SH-SY5Y (cell line): Measurements from ENCODE around the gene SATB1.

Source experiments
- GATA2 ChIP-seq: IDR thresholded peaks from 2 replicates; pipeline ENCODE4 v1.6.1; 2011; ENCODE audit warnings: mild to moderate bottlenecking, low read depth, low read length
- GATA3 ChIP-seq: IDR thresholded peaks from 2 replicates; pipeline ENCODE4 v1.6.1; 2011; ENCODE audit warnings: low read depth, mild to moderate bottlenecking, low read length, moderate library complexity

DNA sequence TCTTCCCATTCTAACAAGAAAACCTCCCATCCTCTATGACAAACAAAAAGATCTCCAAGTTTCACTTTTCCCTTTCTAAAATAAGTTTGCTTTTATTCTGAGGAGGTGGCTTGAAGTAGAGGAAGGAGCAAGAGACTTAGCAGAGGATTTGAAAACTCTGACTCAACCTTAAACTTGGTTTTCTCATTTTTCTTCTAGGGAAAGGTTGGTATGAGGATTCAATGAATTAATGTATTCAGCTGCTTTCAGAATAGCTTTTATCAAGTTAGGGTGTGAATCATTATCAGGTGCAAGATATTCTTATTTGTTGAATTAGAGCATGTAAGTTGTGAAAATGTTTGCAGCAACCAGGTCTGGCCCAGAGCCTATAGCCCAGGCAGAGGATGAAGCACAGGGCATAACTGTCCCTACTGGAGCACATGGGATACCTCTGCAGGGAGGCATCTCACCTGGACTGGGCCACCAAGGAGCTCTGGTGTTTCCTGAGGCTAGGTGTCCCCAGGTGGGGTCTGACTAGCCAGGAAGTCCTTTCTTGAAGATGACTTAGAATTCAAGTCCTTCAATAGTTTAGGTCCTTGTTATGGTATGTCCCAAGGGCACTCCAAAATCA lies 42.3 kb downstream of the SATB1 start:
- no peak for TF ChIP-seq GATA3
- TF ChIP-seq GATA2: no peak
